Stimulated activated CD8-positive, alpha-beta memory T cell treated with anti-CD3 and anti-CD28 coated beads, Interleukin-4, amount 100 ng/mL, for 1 hour (primary cell): Measurements from ENCODE around the gene ADCK2.
A peak's percentile ranks its signal among the peaks of the same experiment; 100 is the strongest.
"Not testable (repeated sequence)": the region's sequence is repeated elsewhere in the genome, so short reads cannot be mapped to it uniquely, and the experiment has no call there.

ENCODE experiments used
- DNase-seq, 2 donors: peaks; one replicate each; pipeline ENCODE4 v3.0.0-alpha.2; 2020; ENCODE audit warnings: low read depth in 2 of 2, low spot score in 1 of 2

The ADCK2 gene

DNA sequence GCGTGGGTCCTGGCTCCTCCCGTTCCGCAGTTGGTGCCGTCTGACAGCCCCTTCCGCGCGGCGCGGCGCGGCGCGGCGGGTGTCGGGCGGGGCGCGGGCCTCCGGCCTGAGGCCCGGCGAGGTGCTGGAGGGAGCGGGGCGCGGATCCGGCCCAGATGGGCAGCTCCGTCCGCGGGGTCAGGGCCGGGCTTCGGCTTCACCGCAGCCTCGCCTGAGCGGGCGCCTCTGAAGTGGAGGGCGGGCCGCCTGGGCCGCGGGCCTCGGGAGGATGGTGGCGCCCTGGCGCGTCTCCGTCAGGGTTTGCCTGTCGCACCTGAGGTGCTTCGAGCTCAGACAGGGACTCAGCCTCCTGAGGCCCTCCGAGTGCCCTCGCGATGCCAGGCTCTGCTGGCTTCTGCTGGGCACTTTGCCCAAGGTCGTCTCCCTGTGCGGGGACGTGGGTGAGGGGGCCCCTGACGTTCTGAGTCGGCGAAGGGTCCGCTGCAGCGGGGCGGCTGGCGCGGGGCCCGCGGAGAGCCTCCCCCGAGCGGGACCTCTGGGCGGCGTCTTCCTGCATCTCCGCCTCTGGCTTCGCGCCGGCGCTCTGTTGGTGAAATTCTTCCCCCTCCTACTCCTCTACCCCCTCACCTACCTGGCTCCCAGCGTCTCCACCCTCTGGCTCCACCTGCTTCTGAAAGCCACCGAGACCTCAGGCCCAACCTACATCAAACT, 473 bp downstream of the ADCK2 start:
- peak in 1 of 2 donors; percentile 25 for DNase-seq

DNA sequence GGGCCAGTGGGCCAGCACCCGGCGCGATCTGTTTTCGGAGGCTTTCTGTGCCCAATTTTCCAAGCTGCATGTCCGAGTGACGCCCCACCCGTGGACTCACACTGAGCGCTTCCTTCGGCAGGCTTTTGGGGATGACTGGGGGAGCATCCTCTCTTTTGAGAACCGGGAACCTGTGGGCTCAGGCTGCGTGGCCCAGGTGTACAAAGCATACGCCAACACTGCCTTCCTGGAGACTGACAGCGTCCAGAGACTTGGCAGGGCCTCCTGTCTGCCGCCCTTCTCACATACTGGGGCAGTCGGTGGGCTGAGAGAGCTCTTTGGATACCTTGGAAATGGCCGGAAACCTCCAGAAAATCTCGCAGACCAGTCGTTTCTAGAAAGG, 1.0 kb downstream of the ADCK2 start:
- no peak for DNase-seq

DNA sequence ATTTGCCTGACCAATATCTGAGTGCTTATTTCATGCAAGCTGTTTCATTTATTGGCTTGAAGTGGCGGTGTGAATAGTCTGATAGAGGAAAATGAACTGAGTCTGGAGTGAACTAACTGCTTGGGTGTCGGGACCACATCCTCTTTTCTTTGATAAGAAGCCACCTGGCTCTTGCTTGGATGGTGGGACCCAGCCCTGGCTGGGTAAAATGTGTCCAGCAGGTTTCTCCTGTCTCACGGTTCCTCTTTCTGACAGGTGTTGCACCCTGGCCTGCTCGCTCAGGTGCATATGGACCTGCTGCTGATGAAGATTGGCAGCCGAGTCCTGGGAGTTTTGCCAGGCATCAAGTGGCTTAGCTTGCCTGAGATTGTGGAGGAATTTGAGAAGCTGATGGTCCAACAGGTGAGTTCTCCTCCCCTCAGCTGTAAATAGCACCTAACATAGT, 1.6 kb downstream of the ADCK2 start:
- no peak for DNase-seq

DNA sequence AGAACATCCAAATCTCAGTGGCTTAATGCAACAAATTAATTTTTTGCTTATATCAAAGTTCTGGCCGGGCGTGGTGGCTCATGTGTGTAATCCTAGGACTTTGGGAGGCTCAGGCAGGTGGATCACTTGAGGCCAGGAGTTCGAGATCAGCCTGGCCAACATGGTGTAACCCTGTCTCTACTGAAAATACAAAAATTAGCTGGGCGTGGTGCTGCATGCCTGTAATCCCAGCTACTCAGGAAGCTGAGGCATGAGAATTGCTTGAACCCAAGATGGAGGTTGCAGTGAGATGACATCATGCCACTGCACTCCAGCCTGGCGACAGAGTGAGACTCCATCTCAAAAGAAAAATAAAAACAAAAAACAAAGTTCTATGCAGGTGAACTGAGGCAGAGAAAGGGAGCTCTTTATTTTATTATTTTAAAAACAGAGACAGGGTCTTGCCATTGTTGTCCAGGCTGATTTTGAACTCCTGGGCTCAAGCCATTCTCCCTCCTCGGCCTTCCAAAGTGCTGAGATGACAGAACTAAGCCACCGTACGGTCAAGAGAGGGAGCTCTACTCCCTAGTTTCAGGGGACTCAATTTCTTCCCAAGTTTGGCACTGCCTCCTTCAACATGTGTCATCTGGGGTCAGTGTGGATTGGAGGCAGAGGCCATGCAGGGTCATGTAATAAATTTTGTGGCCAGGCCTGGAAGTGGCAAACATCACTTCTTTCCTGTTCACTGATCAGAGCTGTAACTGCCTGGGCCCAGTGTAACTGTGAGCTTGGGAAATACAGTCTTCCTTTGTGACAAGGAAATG, 2.4 kb downstream of the ADCK2 start:
- DNase-seq, result no peak

DNA sequence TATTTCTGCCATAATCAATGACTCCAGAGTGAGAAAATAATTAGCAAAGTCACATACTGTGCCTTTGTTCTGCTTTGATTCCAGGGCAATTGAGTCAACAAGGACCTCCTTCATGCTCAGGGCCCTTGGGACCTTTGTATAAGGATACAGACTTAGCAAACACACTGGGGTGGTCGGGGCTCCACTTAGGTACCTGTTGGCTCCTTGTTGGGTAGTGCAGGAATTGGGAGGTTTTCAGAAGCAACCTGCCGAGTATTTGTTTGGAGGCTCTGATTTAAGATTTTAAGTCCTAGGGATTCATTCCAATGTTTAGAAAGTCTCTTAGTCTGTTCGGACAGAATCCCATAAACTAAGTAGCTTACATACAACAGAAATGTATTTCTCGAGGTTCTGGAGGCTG, 3.0 kb downstream of the ADCK2 start:
- DNase-seq, result no peak

DNA sequence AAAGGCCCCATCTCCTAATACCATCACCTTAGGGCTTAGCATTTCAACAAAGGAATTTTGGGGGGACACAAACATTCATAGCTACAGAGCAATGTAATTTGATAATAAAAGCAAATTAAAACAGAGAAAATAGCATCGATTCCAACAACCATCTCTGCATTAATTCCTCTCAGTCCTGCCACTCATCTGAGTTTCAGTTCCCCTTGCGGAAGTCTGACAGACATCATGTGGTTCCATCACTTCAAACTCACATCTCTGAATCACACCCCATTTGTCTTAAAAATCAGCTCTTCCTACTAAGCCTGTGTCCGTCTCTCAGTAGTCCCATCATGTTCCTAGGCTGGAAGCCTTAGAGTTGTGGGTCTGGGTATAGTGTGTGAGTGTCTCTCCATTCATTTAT, 3.6 kb downstream of the ADCK2 start:
- no peak for DNase-seq

DNA sequence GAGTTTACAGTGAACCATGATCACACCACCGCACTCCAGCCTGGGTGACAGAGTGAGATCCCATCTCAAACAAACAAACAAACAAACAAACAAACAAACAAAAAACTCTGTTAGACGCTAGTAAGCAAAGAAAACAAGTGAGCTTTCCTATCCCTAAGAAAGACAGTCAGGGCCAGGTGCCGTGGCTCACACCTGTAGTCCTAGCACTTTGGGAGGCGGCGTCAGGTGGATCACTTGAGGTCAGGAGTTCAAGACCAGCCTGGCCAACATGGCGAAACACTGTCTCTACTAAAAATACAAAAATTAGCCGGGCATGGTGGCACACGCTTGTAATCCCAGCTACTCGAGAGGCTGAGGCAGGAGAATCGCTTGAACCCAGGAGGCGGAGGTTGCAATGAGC, 4.2 kb downstream of the ADCK2 start:
- DNase-seq, result not testable (repeated sequence)

DNA sequence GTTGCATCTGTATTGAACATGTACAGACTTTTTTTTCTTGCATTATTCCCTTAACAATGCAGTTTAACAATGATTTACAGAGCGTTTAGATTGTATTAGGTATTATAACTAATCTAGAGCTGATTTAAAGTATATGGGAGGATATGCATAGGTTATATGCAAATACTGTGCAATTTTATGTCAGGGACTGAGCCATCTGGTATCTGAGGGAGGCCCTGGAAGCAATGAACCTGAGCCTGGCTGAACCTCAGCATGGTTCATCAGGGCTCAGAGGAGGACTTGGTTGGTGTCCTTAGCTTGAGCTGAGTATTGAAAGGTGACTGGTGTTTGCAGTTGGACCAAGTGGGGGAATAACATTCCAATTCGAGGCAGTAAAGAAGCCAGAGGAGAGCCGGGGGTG, 4.8 kb downstream of the ADCK2 start:
- no peak for DNase-seq

DNA sequence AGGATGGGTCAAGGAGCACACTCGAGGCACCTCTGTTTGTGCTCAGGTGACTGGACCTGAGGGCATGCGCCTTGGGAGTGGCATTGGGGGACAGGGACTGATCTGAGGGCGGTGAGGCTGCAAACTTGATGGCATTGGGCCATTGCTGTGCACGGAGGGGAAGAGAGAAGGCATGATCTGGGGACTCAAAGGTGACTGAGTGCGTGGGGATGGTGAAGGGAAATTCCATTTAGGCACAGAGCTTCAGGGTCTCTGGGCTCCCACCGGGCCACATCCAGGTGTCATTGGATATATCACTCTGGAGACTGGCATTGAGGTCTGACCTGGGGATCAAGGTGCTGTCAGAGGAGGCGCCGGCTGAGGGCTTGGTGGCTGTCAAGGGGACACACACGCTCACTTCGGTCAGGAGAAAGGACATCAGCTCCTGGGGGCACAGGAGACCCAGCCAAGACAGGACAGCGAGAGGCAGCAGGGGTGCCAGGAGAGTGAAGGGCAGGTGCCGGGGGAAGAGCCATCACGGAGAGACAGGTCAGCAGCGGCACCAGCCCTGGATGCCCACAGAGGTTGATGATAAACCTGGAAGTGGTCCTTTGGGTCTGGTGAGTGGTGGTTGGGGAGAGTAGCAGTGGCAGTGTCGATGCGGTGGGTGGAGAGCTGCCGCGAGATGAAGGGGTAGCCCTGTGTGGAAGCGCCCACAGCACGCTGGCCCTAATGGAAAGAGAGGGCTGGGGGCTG, 5.5 kb downstream of the ADCK2 start:
- DNase-seq, result no peak

DNA sequence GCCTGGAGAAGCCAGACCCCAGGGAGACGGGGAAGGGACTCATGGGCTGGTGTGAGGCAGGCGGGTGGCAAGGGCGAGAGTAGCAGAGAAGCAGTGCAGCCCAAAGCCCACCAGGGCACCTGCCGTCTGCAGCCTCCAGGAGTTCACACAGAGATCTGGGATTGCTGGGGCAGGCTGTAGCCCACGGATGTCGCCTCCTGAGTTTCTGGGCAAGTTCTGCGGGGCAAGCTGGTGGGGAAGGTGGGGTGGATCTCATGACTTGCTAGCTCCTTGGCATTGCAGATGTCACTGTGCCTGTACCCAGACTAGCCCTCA, 6.0 kb downstream of the ADCK2 start:
- DNase-seq, result no peak

DNA sequence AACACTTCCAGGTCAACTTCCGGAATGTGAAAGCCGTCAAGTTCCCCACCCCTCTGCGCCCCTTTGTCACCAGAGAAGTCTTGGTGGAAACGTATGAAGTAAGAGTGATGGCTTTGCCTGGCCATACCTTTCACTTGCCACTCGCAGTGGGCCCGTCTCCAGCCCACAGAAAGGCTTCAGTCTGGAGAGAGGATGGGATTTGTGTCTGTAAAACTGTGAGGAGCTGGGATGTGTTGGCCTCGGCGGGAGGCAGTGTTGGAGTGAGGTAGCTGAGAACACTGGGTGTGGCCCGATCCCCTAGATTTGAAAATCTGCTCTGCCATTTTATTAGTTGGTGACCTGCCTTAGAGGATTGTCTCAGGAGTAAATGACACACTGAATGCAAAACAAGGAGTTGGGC, 6.4 kb downstream of the ADCK2 start:
- no peak for DNase-seq

DNA sequence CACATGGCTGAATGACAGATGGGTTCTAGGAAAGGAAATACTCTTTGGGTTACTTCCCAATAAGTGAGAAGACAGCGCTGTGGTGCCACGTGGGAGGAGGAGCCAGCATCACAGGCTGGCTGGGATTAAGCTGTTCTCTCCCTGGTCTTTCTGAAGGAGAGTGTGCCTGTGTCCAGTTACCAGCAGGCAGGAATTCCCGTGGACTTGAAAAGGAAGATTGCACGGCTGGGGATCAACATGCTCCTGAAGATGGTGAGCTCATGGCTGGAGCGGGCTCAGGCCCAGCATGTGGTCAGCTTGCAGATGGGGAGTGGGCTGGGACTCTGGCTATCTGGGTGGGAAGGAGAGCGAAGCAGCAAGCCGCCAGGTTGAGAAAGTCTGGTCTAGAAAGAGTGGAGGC, 8.1 kb downstream of the ADCK2 start:
- no peak for DNase-seq

DNA sequence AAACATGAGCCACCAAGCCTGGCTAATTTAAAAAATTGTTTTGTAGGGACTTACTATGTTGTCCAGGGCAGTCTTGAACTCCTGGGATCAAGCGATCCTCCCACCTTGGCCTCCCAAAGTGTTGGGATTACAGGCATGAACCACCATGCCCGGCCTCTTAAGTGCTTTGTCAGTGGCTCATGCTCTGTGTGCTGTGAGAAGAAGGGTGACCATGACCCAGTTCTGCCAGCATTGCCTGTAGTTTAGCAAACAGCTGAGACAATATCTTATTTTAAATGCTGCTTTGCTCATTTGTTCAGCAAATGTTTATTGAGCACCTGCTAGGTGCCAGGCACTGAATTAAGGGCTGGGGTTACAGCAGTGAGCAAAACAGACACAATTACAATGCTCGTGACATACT, 9.0 kb downstream of the ADCK2 start:
- DNase-seq, result no peak

DNA sequence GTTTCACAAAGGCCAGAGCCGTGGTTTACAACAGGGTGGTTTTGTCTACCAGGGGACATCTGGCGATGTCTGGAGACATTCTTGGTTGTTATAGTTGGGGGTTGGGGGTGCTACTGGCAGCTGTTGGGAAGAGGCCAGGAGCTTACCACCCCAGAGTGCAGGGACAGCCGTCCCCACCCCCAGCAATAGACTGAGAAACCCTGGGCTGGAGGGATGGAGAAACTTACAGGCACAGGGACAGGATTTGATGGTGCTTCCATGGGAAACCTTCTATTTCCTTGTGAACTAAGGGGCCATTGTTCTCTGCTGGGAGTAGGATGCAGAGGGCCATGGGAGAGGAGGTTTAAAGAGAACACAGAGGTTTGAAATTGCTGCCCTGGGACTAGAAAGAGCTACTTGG, 10.9 kb downstream of the ADCK2 start:
- DNase-seq, result no peak

DNA sequence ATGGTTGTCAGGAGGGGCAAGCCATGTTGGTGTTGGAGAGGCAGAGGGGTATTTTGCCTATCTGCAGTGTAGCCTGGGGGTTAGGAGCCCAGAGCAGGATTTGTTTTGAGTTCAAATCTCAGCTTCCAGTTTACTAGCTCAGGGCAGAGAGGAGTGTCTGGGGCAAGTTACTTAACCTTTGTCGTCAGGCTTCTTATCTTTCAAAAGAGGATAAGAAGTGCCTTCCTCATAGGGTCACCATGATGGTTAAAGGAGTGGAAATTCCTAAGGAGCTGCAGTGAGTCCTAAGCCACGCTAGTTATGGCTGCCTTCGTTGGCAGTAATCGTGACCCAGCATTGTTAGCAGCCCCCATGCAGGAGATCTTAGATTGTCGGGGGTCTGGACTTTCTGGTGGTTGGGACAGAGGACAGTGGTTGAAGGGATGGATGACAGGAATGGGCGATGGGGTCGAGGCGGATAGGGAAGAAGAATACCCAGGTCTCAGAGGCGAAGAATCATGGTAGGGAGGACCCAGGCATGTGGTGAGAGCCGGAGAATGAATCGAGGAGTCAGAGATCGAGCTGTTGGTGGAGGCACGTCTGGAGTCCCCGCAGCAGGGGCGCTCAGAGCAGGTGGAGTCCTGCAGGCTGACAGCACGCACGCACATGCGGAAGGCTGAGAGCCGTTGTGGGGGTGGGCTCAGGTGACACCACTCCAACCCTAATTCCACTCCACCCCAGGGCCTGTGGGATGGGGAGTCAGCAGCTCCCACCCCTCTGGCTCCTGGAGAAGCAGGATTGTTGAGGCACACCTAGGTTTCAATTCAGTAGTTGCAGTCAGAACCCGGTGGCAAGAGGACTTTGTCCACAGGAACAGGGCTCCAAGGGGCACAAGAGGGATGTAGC, 11.6 kb downstream of the ADCK2 start:
- DNase-seq, result no peak

DNA sequence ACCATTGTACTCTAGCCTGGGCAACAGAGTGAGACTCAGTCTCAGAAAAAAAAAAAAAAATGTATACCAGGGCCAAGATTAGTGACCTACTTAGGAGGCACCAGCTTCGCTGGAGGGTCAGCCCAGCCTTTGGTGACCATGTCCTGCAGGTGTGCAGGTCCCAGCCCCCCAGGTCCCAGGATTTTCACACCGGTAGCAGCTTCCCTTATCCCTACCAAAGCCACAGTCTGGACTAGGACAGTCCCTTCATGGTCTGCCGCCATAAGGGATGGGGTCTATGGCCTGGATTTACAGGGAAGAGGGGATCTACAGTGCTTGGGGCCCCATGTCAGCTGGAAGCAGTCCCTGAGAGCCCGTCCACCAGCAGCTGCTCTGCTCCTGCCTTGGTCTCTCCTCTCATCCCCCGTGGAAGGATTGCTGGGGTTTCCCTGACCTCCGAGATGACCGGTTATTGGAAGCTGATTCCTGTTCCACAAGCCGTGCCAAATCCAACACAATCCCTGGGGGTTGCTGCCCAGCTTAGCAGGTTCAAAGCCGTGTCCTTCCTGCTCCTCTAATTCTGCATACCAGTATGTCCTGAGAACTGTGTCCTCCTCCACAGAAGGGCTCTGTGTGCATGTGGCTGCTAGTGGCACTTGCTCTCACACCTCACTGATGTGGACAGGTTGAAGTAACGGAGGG, 12.8 kb downstream of the ADCK2 start:
- DNase-seq, result no peak

DNA sequence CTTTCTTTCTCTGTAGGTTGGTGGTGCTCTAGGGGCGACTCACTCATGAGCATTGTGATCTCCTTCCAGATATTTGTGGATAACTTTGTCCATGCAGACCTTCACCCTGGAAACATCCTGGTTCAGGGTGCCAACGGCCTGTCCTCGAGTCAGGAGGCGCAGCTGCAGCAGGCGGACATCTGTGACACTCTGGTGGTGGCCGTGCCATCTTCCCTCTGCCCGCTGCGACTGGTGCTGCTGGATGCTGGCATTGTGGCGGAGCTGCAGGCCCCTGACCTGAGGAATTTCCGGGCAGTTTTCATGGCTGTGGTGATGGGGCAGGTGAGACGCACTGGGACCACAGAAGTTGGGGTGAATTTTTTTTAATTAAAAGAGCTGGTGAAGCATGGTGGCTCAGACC, 14.2 kb downstream of the ADCK2 start:
- DNase-seq, result no peak

DNA sequence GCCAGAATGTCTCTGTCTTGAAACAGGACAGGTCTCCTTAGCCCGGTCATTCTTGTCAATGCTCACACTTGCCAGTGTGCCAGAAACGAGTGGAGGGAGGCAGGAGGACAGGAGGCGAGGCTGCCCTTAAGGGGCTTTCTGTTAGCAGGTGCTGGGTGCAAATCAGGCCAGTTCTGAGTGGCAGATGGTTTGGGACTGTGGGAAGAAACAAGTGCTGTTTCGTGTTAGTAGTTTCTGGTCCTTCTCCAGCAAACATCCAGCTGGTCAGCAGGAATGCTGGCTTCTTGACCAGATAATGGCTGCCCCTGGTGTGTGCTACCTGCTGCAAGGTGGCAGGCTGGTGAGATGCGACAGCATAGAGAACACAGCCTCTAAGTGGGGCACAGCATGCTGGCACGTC, 15.6 kb downstream of the ADCK2 start:
- no peak for DNase-seq

DNA sequence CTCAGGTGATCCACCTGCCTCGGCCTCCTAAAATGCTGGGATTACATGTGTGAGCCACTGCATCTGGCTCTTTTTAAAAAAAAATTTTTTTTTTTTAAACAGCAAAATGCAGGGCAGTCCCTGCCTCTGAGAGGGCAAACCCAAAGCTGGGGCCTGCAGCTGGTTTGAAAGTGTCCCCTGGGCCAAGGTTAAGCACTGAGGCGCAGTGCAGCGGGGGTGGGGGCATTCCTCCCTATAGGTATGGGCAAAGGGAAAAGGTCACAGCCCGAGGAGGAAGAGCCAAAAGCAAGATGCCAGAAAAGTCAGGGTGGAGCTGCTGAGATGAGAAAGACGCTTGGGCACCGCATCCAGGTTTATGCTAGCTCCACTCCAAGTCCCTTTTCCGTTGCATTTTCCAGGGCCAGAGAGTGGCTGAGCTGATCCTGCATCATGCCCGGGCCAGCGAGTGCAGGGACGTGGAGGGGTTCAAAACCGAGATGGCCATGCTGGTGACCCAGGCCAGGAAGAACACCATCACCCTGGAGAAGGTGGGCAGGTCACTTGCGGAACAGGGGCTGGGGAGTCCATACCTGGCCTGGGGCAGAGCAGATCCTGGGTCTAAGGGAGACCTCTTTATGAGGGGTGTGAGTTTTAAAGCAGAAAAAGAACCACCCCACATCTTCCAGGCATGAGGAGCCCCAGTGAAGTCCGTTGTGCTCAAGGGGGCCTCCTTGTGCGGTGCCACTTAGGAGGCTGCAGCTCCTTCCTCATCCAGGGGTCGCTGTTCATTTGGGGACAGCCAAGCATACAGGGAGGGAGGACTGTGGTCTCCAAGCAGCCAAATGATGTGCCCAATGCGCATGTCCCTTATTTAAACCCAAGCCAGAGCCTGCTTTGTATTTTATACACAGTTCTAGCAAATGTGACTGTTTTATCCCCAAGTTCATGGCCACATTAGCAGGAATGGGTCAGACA, 16.7 kb downstream of the ADCK2 start:
- no peak for DNase-seq
